ENCODE data around the gene PTPRK. TPM values are rescaled to one million over a fixed set of nuclear protein-coding genes. Genes with fewer than 3 reads are reported as not detected.

Gene PTPRK
- total and polyA plus RNA-seq, 2 of the 13 experiments (the other 11 are each of a cell fraction or from before 2014, with no cell fraction given), result 43.6 to 98.3 TPM

- TF ChIP-seq ZNF7 (CRISPR knock-in tag; IDR thresholded peaks at IDR 0.05) (no peak), ZNF34 (CRISPR knock-in tag; IDR thresholded peaks at IDR 0.05; ENCODE audit: borderline replicate concordance) (no peak), ZNF556 (CRISPR knock-in tag; IDR thresholded peaks at IDR 0.05; ENCODE audit: borderline replicate concordance) (peak; percentile 25; the same call in 1 of the 2 replicates), YY1 (IDR thresholded peaks at IDR 0.05; ENCODE audit: insufficient read depth, insufficient replicate concordance, low read depth, low read length) (no peak), ZNF678 (CRISPR knock-in tag; IDR thresholded peaks at IDR 0.05) (peak; percentile 69; the same call in 1 of the 2 replicates), FOXO4 (CRISPR knock-in tag; conservative IDR thresholded peaks at IDR 0.05) (no peak), ZNF850 (CRISPR knock-in tag; conservative IDR thresholded peaks at IDR 0.05) (no peak), RNF219 (CRISPR knock-in tag; IDR thresholded peaks at IDR 0.05) (no peak), ZUFSP (CRISPR knock-in tag; IDR thresholded peaks at IDR 0.05; ENCODE audit: borderline replicate concordance) (no peak), ZNF232 (CRISPR knock-in tag; IDR thresholded peaks at IDR 0.05; ENCODE audit: borderline replicate concordance) (no peak), NR2F1 (CRISPR knock-in tag; IDR thresholded peaks at IDR 0.05) (peak in 1 of 2 experiments; percentile 70; a peak in 1 of 4 replicates), SP5 (CRISPR knock-in tag; IDR thresholded peaks at IDR 0.05; ENCODE audit: borderline replicate concordance, low read depth) (peak; percentile 35; the same call in 1 of the 2 replicates), LBX2 (CRISPR knock-in tag; IDR thresholded peaks at IDR 0.05; ENCODE audit: borderline replicate concordance) (no peak), KAT2B (IDR thresholded peaks at IDR 0.05; ENCODE audit: borderline replicate concordance, low read depth, low read length) (no peak), HNF4A (CRISPR knock-in tag; IDR thresholded peaks at IDR 0.05) (peak; percentile 98), WIZ (CRISPR knock-in tag; IDR thresholded peaks at IDR 0.05) (no peak), DPF2 (CRISPR knock-in tag; IDR thresholded peaks at IDR 0.05; ENCODE audit: borderline replicate concordance, low read depth) (peak; percentile 100), ZNF740 (CRISPR knock-in tag; IDR thresholded peaks at IDR 0.05) (no peak), GATAD2A (CRISPR knock-in tag; IDR thresholded peaks at IDR 0.05) (peak; percentile 99)
Measured at GRCh38 chr6:128062882-128063603, 457.4 kb downstream of the PTPRK start (continued).

Data from HepG2 (cell line).